Ishikawa (cell line): Measurements from ENCODE around the gene RASSF6.

Source experiments
- CEBPB ChIP-seq: IDR thresholded peaks from 2 replicates; pipeline ENCODE4 v1.6.1; 2012
- CREB1 ChIP-seq: IDR thresholded peaks from 2 replicates; pipeline ENCODE4 v1.6.1; 2012; ENCODE audit warnings: low read depth
- EGR1 ChIP-seq: IDR thresholded peaks from 2 replicates; pipeline ENCODE4 v1.6.1; 2012
- EP300 ChIP-seq: IDR thresholded peaks from 2 replicates; pipeline ENCODE4 v1.6.1; 2012; ENCODE audit warnings: borderline replicate concordance
- FOXM1 ChIP-seq: IDR thresholded peaks from 2 replicates; pipeline ENCODE4 v1.6.1; 2012; ENCODE audit warnings: low read depth, borderline replicate concordance
- MAX ChIP-seq: IDR thresholded peaks from 2 replicates; pipeline ENCODE4 v1.6.1; 2012
- NFIC ChIP-seq: IDR thresholded peaks from 2 replicates; pipeline ENCODE4 v1.6.1; 2012
- RAD21 ChIP-seq: IDR thresholded peaks from 2 replicates; pipeline ENCODE4 v1.6.1; 2012; ENCODE audit warnings: low read depth
- TAF1 ChIP-seq: IDR thresholded peaks from 2 replicates; pipeline ENCODE4 v1.6.1; 2012; ENCODE audit warnings: low read depth, mild to moderate bottlenecking
- TCF12 ChIP-seq: IDR thresholded peaks from 2 replicates; pipeline ENCODE4 v1.6.1; 2012; ENCODE audit warnings: low read depth
- TEAD4 ChIP-seq: IDR thresholded peaks from 2 replicates; pipeline ENCODE4 v1.6.1; 2012
- YY1 ChIP-seq: IDR thresholded peaks from 2 replicates; pipeline ENCODE4 v1.6.1; 2012; ENCODE audit warnings: low read depth
- ZBTB7A ChIP-seq: IDR thresholded peaks from 2 replicates; pipeline ENCODE4 v1.6.1; 2012; ENCODE audit warnings: low read depth
- TF ChIP-seq, protein P1 (sequence below): IDR thresholded peaks from 2 replicates; pipeline ENCODE4 v1.6.1; 2012; ENCODE audit warnings: low read depth, mild to moderate bottlenecking
- TF ChIP-seq, protein P2 (sequence below): IDR thresholded peaks from 2 replicates; pipeline ENCODE4 v1.6.1; 2012

The RASSF6 gene

DNA sequence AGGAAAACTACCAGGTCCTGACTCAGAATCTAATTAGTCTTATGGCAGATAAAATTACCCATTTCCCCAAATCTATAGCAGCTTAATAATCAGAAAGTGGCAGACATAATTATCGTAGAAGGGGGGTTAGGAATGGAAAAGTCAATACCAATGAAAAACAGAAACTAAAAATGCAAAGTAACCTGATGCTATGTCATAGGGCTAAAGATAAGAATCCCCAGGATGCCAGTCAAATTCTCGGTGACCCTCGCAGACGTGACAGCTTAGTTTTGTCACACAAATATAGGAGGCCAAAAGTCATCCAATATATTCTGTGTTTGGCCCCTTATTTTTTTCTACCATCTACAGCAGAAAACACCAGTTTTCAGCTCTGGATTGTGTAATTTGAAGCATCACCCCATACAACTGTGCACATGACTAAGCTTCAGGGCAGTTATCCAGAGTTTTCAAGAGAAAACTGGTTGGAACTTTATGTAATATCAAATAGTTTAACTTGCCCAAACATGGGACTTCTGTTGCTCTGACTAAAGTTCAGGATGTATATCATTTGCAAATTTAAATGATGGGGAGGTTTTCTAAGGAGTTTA, 30.9 kb downstream of the RASSF6 start:
- no peak for TF ChIP-seq TCF12
- TF ChIP-seq FOXM1 = no peak
- no peak for TF ChIP-seq EP300
- no peak for TF ChIP-seq YY1
- TF ChIP-seq MAX = no peak
- TF ChIP-seq ZBTB7A = no peak
- no peak for TF ChIP-seq TEAD4
- TF ChIP-seq, protein P1, sequence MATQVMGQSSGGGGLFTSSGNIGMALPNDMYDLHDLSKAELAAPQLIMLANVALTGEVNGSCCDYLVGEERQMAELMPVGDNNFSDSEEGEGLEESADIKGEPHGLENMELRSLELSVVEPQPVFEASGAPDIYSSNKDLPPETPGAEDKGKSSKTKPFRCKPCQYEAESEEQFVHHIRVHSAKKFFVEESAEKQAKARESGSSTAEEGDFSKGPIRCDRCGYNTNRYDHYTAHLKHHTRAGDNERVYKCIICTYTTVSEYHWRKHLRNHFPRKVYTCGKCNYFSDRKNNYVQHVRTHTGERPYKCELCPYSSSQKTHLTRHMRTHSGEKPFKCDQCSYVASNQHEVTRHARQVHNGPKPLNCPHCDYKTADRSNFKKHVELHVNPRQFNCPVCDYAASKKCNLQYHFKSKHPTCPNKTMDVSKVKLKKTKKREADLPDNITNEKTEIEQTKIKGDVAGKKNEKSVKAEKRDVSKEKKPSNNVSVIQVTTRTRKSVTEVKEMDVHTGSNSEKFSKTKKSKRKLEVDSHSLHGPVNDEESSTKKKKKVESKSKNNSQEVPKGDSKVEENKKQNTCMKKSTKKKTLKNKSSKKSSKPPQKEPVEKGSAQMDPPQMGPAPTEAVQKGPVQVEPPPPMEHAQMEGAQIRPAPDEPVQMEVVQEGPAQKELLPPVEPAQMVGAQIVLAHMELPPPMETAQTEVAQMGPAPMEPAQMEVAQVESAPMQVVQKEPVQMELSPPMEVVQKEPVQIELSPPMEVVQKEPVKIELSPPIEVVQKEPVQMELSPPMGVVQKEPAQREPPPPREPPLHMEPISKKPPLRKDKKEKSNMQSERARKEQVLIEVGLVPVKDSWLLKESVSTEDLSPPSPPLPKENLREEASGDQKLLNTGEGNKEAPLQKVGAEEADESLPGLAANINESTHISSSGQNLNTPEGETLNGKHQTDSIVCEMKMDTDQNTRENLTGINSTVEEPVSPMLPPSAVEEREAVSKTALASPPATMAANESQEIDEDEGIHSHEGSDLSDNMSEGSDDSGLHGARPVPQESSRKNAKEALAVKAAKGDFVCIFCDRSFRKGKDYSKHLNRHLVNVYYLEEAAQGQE = no peak

DNA sequence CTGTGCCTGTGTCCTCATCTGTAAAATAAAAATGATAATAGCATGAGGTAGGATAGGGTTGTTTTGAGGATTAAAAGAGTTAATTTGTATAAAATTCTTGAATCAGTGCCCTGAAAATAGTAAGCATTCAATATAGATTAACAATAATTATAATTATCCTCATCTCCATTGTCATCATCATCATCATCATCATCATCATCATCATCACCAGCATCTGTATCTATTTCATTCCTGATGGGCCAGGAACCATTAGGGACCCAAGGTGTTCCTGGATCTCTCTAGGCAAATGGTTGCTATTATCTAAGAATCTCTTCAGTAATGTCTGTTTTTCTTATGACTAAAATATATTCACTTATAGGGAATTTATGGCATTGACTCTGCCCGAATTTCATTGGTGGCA, 31.6 kb downstream of the RASSF6 start:
- TF ChIP-seq EP300 (no peak), NFIC (no peak), FOXM1 (no peak), ZBTB7A (no peak), EGR1 (no peak), CREB1 (no peak), TCF12 (no peak), TAF1 (no peak), RAD21 (no peak)
- TF ChIP-seq, protein P1 = no peak
- TF ChIP-seq, protein P2, sequence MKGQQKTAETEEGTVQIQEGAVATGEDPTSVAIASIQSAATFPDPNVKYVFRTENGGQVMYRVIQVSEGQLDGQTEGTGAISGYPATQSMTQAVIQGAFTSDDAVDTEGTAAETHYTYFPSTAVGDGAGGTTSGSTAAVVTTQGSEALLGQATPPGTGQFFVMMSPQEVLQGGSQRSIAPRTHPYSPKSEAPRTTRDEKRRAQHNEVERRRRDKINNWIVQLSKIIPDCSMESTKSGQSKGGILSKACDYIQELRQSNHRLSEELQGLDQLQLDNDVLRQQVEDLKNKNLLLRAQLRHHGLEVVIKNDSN = no peak

- TF ChIP-seq EGR1 = no peak
- no peak for TF ChIP-seq FOXM1
- TF ChIP-seq ZBTB7A = no peak
- no peak for TF ChIP-seq TEAD4
- no peak for TF ChIP-seq YY1
- TF ChIP-seq CREB1 = no peak
- TF ChIP-seq EP300 = no peak
- no peak for TF ChIP-seq RAD21
- TF ChIP-seq, protein P2 = no peak
- TF ChIP-seq NFIC = no peak
- TF ChIP-seq TAF1 = no peak
- TF ChIP-seq CEBPB = no peak
- TF ChIP-seq MAX = no peak
- TF ChIP-seq TCF12 = no peak
- TF ChIP-seq, protein P1 = no peak
These were observed 33.6 kb downstream of the RASSF6 start for GRCh38 chr4:73586666-73587065.

- TF ChIP-seq YY1 (no peak), EGR1 (no peak), FOXM1 (no peak), TAF1 (no peak), MAX (no peak), CEBPB (no peak), NFIC (no peak), EP300 (no peak), ZBTB7A (no peak), TEAD4 (no peak), TCF12 (no peak)
- TF ChIP-seq, protein P1 = no peak
These were observed 34.2 kb downstream of the RASSF6 start for GRCh38 chr4:73586040-73586439.
